NCI-H510A (cell line): Measurements from ENCODE around the gene S100A7A.
"Not testable (repeated sequence)": the region's sequence is repeated elsewhere in the genome, so short reads cannot be mapped to it uniquely, and the experiment has no call there.

Experiments
- DNase-seq: peaks from one replicate; lab custom pipeline; 2025; lab: John Stamatoyannopoulos, UW

The S100A7A gene

DNA sequence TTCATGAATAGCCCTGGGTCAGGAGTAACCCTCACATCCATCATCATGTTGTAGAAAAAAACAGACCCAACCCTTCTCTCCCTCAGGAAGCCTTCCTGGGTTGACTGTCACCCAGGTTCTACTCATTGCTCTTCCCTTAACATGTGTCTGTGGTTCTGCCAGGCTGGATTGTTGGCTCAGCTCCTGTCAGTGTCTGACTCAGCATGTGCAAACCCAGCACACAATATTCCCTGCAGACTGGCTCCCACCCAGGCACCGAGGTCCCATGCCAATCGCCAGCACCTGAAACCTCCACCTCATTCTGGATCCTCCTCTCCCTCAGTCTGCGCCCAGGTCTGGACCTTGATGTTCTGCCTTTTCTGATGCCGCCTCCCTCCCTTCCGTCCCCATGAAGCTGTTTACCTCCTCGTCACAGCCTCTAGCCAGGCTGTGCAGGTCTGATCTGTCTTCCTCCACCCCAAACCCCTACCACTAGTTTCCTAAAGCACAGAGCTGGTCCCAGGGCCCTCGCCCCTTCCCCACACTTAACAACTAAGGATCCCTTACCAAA, 21.1 kb upstream of the S100A7A start:
- no peak for DNase-seq

GRCh38 chr1:153395776-153396175, 20.5 kb upstream of the S100A7A start:
- no peak for DNase-seq

- DNase-seq, result no peak
Measured at GRCh38 chr1:153396461-153396860, 19.9 kb upstream of the S100A7A start.

GRCh38 chr1:153397051-153397923, 19.0 kb upstream of the S100A7A start:
- DNase-seq, result no peak

GRCh38 chr1:153397924-153398651, 18.2 kb upstream of the S100A7A start:
- no peak for DNase-seq

- DNase-seq, result no peak
Measured at GRCh38 chr1:153399401-153400055, 16.8 kb upstream of the S100A7A start.

- no peak for DNase-seq
Measured at GRCh38 chr1:153400244-153400643, 16.1 kb upstream of the S100A7A start.

GRCh38 chr1:153401461-153401860, 14.9 kb upstream of the S100A7A start:
- no peak for DNase-seq

DNA sequence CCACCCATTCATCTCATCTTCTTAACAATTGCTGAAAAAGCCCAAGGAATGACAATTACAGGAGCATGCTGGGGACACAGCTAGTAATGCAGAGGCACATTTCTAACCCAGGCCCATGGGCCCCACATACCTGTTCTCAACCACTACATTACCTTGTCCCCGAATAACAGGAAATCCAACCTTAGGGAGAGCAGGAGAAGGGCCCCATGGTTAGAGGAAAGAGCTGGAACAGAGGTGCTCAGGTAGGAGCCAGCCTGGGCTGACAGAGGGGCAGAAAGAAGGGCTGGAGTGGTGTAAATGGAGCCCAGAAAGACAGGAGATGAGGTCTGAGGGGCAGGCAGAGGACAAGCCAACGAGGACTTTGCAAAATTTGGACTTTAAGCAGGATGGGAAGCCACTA, 14.1 kb upstream of the S100A7A start:
- DNase-seq, result no peak

GRCh38 chr1:153403421-153404085, 12.8 kb upstream of the S100A7A start:
- DNase-seq, result no peak

GRCh38 chr1:153404086-153404635, 12.2 kb upstream of the S100A7A start:
- no peak for DNase-seq

- no peak for DNase-seq
Measured at GRCh38 chr1:153404768-153405167, 11.6 kb upstream of the S100A7A start.

DNA sequence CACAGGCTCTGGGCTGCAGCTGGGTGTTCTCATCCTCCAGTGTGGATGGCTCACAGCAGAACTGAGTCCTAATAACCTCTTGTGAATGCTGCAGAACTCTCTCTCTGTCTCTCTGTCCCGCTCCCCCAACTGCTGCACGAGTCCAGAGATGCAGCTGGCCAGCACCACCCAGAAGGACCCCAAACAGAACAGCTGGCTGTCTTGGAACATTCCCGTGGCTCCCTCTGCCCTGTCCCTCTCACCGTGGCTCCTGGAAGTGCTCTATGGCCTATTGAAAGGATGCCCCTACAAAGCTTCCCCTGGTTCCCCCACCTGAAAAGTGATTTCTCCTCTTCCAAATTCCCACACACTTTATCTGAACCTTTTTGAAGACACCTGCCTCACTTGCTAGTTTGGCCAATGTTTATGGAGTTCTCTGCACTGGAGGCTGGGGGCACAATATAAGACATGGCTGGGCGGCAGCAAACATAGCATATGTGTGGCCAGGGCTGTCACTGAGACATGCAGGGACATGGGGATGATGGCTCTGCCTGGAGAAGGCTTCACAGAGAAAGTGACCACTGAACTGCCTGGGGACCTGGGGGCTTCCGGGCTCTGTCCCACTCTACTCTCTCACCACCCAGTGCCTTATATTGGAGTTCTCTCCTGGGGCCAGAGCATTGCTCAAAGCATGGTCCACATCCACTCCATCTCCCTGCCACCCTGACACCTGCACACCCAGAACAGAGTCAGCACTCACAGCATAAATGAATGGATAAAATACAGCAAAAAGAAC, 10.3 kb upstream of the S100A7A start:
- DNase-seq, result not testable (repeated sequence)

DNA sequence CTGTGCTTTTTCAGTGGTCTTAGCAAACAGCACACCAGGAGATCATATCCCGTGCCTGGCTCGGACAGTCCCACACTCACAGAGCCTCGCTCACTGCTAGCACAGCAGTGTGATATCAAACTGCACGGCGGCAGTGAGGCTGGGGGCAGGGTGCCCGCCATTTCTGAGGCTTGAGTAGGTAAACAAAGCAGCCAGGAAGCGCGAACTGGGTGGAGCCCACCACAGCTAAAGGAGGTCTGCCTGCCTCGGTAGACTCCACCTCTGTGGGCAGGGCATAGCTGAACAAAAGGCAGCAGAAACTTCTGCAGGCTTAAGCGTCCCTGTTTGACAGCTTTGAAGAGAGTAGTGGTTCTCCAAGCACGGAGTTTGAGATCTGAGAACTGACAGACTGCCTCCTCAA, 9.0 kb upstream of the S100A7A start:
- not testable (repeated sequence) for DNase-seq

DNA sequence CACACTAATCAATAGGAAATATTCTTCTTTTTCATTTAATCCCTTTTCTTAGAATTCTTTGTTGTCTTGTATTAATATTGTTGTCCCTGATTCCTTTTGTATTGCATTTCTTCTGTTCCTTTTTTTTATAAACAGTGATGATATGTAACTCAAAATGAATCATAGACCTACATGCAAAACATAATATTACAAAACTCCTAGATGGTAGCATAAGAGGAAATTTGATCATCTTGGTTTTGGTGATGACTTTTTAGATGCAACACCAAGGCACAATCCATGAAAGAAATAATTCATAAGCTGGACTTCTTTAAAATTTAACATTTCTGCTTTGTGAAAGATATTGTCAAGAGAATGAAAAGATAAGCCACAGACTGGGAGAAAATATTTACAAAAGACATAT, 2.4 kb upstream of the S100A7A start:
- not testable (repeated sequence) for DNase-seq

- DNase-seq, result no peak
Measured at GRCh38 chr1:153417136-153417888, 992 bp downstream of the S100A7A start.

GRCh38 chr1:153418758-153419435, 2.6 kb downstream of the S100A7A start:
- not testable (repeated sequence) for DNase-seq

DNA sequence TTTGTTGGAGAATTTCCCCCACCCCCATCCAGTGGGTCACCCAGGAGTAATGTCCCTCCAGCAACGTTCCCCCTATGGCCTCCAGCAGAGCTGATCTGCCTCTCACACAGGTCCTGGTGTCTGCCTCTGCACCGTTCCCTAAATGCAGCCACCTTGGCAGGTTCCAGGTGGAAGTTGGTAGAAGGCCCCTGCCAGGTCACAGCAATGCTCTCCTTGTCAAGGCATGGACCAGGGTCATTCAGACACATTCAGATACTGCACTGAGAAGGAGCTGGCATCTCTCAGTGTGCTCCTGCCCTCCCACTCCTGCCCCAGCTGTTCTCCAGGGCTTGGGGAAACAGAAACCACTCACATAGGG, 3.1 kb downstream of the S100A7A start:
- not testable (repeated sequence) for DNase-seq

DNA sequence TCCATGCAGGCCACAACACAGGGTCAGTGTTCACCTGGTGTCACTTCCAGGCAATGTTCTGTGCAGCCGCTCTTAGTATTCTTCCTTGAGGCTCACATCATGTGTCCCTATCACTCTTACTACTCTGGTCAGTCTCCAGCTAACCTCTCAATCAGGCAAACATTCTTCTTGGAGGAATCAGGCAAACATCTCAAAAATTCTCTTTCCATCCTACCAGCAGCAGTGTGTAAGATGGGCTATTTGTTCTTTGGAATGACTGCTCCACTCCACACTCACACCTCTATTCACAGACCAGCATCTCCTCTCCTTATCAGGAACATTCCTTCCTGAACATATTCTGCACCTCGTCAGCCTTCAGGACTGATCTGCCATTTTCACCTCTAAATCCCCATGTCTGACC, 4.0 kb downstream of the S100A7A start:
- no peak for DNase-seq
